HS-27A (cell line): Measurements from ENCODE around the gene SLC2A9.

ENCODE experiments used
- DNase-seq: peaks from one replicate; pipeline ENCODE4 v3.0.0-alpha.2; 2012; ENCODE audit warnings: low read depth, missing footprints

Gene SLC2A9

DNA sequence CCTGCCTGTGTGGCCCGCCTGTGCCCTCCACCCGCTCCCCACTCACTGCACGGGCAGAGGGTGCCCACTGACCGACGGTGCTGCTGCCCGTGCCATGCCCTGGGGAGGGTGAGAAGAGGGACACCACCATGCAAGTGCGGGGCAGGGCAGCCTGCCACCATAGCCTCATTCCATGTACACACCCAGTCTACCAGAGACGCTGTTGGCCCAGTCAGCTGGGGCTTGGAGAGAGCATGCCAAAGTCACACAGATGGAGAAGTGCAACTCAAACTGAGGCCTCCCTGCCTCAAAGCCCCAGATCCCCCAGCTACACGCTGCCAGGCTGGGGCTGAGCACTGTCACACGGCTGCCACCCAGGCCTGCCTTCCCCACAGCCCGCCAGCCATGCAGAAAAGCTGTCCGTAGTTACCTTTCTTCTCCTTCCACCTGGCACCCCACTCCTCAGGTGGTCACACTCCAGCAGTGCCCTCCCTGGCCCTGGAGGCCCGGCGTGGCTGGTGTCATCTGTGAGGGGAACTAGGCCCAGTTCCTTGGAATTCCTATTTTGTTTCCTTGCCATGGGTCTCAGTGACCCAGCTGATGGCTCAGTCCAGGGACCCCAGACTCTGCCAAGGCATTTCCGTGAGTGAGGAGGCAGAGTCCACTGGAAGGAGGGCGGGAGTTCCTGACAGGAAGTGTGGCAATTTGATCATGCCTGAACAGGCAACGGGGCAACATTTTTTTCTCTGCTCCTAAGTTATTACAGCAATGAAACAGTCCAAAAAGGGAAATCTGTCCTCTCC, at the start of gene SLC2A9:
TSS of gene SLC2A9 (minus strand) at position 627 of the 782 bp plus-strand sequence. CDS start at position 559, 68 bp downstream.
- no peak for DNase-seq

DNA sequence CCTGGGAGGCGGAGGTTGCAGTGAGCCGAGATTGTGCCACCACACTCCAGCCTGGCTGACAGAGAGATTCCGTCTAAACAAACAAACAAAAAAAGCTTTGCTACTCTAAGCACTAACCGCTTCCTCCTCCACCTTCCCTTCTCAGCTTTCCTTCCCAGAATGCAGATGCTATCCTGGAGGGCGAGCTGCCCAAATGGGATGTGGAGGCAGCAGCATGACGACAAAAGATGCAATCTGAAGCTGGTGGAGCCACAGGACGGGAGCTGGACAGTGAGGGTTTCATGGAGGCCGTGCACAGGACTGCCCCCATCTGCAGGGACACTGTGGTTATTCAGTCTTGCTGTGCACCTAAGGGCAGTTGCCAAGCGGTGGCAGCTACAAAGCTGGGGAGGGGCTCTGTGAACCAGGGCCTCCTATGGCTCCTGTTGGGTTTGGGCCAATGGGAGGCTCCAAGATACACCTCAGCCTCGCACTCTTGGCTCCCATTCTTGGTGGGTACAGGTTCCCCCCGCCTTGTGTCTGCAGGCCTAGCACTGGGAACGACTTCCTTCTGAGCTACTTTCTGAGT, 47.9 kb upstream of the SLC2A9 start:
- no peak for DNase-seq

DNA sequence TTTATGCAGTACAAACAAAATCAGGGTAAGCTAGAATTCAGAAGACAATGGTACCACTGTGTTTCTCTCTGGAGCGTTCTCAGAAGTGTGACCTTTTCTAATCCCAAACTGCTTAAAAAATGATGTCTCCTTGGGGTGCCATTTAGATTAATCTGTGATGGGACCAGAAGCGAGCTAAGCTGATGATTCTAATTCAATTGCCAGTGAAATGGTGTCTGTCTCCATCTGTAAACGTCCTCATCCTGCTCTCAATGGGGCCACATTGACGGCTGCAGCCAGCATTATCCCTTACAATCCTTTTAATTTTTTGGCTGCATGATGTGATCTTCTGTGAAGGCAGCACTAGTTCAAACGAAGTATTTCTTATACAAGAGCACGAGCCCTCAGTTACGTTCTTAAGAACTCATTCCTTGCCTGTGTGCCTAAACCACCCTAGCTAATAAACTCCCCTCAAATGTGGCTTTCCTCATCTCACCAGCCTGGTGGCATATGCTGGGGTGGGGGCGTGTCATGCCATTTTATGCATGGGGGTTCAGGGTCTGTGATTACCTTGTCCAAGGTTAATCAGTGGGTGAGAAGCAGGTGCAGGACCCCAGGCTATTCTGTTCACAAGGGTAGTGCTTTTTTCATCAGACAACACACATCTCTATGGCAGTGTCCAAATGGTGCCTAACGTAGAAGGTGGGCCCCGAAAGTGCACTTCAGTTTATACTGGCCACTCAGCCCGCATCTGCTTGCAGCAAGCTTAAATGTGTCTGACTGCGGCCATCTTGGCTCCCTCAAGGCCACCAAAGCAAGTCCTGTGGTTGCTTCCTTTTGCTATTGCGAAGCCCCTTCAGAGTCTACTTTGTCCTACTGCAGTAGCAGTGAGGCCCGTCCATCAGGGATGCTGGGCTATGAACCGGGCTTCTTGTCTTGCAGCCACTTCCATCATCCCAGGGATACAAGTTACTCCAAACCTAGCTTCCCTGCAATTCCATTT, 45.7 kb upstream of the SLC2A9 start:
- no peak for DNase-seq

DNA sequence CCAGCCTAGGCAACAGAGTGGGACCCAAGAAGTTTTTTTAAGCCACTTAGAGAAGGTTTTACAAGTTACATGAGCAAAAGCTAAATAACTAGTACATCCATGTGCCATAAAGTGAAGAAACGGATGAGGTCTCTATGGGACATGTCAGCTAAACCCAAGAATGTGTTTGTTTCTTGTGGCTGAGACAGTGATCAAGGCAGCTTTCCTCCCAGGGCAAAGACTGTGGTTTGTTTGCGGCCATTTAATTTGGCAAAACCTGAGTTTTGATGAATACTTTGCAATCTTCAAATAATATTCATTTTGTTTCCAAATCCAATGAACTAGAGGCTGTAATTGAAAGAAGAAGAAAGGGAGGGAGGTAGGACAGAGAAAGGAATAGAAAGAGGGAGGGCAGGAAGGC, 44.9 kb upstream of the SLC2A9 start:
- DNase-seq = no peak

DNA sequence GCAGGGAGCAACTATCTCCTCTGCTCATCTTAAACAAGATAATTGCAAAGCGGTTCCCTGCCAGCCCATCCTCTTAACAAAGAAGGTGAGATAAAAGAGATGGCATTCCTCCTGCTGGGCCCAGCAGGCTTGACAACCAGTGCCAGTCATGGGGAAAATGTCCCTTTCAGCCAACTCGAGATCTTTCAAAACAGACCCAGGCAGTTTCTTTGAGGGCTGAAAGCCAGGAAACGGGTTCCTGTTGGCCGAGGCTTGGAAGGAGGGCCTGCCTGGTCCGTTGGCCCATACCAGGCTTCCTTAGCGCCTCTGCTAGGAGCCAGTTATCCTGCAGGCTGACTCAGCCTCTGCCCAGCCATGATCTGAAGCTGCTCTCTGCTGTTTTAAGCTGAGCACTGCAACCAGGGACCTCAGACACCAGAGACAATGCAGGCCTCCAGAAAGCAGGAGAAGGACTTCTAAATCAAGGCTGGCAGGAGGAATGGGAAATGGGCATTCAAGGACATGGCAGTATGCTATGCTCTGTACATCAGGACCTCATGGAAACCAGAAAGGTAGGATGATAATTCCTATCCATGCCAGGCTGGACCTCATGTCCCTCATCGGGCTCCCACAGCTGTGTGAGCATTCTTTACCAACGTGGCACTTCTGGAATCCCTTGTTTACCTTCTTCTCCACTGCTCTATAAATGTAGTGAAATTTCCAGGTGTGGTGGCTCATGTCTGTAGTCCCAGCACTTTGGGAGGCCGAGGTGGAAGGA, 42.4 kb upstream of the SLC2A9 start:
- DNase-seq = no peak

DNA sequence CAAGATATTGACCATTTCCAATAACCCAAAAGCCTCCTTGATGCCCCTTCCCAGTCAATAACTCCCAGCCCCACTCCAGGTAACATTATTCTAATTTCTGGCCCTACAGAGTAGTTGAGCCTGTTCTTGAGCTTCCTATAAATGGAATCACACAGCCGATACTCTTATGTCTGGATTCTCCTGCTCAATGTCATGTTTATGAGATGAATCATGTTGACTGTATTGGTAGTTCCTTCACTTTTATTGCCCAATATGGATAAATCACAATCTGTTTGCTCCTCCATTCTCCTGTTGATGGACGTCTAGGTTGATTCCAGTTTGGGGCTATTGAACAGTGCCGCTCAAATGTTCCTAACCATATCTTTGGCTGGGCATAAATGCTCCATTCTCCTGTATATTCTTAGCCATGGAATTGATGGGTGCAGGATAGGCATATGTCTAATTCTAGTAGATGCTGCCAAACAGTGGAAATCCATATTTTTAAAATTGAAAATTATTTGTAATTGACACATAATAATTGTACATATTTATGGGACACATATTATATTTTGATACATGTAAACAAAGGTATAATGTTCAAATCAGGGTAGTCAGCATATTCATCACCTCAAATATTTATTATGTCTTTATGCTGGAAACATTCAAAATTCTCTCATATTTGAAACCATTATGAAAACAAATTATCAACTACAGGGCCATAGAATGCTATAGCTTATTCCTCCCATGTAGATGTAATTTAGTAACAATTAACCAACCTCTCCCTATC, 40.5 kb upstream of the SLC2A9 start:
- no peak for DNase-seq

GRCh38 chr4:10058371-10058770, 37.1 kb upstream of the SLC2A9 start:
- DNase-seq = no peak

DNA sequence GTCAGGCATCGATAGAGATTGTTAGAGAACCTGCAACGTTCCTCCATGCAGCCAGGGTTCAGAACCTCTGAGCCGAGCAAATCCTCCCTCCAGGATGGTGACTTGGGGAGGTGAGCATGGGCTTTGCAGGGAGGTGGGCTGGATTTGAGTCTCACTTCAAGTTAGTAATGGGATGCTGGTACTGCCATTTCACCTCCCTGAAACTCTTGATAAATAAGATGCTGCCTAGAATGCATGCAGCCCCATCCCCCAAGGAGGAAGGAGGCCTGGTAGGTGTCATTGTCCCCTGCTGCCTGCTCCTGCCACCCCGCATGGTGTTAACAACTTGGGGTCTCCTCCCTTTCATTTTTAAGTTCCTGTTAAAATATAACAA, 35.7 kb upstream of the SLC2A9 start:
- no peak for DNase-seq

- no peak for DNase-seq
These were observed 35.2 kb upstream of the SLC2A9 start for GRCh38 chr4:10056334-10057022.

DNA sequence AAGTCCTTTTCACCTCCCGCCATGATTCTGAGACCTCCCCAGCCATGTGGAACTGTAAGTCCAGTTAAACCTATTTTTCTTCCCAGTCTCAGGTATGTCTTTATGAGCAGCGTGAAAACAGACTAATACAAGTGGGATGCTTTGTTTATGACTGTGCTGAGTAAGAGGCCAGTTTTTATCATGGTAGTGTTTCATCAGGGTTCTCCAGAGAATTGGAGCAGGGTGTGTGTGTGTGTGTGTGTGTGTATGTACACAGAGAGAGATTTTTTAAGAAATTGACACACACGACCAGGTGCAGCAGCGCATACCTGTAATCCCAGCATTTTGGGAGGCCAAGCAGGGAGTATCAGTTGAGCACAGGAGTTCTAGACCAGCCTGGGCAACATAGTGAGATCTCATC, 34.6 kb upstream of the SLC2A9 start:
- DNase-seq = no peak

- no peak for DNase-seq
These were observed 33.3 kb upstream of the SLC2A9 start for GRCh38 chr4:10054571-10055041.

DNA sequence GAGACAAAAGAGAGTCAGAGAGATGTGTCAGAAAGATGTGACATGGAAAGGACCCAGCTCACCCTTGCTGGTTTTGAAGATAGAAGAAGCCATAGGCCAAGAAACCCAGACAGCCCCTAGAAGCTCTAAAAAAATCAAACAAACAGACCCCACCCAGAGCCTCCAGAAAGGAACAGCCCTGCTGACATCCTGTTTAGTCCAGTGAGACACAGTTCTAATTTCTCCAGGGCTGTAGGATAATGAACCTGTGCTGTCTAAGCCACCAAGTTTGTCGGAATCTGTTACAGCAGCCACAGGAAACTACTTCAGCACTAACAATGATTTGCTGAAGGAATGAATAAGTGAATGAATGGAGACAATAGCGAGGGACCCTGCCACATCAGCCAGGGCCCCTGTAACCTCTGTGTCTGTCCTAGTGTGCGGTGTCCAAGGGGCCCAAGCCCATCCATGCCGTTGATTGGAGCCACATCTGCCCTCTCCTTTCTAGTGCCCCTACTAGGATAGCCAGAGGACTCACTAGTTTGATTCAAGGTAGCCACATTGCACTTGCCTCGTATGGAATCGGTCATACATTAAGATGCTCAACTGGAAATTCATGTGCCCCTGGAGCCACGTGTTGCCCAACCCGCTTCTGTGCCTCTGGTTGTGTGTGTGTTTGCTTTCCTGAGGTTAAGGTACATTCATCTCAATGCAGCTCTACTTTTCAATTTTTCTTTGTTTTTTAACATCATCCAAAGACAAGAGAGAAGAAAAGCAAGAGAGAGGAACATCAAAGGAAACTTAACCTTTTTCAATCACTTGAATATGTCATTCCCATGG, 32.5 kb upstream of the SLC2A9 start:
- no peak for DNase-seq

DNA sequence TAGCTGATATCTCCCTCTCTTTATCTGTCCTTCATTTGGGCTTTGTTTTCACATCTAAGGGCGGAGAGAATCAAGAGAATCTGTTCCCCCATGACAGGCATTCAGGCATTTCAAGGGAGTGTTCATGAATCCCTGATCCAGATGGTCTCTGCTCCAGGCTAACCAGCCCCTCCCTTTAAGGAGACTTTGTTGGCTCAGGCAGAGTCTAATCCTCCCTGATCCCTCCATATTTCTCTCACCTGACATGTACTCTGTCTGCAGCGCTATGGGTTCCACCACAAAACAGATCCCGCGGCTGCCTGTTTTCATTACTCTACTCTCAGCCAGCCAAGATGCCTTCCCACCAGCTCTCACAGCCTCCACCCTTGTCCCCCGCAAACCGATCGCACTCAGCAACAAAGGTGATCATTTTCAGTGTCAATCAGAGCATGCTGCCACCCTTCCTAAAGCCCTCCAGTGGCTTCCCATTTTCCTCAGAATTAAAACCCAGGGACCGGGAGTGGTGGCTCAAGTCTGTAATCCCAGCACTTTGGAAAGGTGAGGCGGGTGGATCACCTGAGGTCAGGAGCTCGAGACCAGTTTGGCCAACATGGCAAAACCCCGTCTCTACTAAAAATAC, 30.3 kb upstream of the SLC2A9 start:
- DNase-seq = no peak

GRCh38 chr4:10050721-10051120, 29.4 kb upstream of the SLC2A9 start:
- DNase-seq = no peak

DNA sequence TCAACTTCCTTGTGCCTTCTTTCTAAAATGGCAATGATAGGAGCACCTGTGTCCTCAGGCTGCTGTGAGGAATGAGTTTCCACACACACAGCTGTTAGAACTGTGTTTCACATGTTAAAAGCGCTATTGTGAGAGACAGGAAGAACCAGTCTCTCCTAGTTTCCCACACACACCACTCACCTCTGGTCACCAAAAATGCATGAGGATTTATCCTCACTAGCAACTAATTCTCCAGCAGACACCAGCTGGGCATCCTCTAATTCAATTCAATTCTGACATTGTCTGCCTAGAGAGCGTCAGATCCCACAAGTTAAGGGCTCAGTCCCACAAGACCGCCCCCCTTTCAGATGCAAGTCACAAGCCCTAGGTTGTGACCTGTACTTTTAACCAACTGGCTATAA, 29.0 kb upstream of the SLC2A9 start:
- DNase-seq = no peak

DNA sequence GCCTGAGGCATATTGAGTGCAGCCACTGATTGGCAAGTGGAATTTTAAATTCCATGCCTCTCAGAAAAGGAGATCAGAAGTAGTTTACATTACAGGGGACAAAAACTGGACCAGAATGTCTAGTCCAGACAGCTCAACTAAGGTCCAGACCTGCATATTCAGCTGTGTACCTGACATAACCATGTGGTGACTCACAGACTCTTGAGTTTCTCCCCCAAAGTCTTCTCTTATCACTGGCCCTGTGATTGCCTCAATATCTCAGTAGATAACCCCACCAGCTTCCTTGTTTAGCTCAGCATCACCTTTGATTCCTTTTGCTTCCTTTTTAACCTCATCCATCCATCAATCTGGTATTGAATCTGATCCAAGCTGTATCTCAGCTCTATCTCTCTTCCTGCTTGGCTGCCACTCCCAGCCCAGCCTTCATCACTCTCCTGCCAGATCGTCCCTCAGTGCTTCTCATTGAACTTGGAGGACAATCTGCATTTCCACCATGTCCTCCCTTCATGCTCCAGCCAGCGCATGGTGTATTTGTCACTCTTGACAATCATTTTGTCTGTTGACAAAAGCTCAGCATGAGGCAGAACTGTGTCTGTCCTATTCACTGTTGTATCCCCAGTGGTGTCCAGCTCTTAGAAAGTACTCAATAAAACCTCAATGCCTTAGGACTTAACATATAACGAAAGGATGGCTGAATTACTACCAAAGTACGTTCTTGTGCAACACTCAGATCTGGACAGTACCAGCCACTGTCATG, 27.8 kb upstream of the SLC2A9 start:
- DNase-seq = no peak

DNA sequence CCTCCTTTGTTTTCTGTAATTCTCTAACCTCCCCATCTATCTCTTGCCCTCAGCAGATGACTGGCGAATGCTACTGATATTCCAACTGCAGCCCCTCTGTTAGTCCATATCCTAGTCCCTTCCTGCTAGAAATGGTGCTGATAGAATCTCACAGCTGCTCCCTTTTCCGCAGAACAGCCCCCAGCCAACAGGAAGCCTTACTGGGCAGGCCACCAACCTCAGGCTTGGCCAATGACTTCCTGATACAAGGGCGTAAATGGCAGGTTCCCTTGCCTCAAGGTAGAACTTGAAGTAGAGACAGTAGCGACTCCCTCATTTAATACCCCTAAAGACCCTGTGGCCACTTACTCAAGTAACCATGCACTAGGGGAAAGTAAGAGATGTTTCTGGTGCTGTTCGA, 26.7 kb upstream of the SLC2A9 start:
- no peak for DNase-seq

GRCh38 chr4:10046471-10046870, 25.2 kb upstream of the SLC2A9 start:
- no peak for DNase-seq
